ENCODE measurements around the gene FIBCD1.

FIBCD1 gene

DNA sequence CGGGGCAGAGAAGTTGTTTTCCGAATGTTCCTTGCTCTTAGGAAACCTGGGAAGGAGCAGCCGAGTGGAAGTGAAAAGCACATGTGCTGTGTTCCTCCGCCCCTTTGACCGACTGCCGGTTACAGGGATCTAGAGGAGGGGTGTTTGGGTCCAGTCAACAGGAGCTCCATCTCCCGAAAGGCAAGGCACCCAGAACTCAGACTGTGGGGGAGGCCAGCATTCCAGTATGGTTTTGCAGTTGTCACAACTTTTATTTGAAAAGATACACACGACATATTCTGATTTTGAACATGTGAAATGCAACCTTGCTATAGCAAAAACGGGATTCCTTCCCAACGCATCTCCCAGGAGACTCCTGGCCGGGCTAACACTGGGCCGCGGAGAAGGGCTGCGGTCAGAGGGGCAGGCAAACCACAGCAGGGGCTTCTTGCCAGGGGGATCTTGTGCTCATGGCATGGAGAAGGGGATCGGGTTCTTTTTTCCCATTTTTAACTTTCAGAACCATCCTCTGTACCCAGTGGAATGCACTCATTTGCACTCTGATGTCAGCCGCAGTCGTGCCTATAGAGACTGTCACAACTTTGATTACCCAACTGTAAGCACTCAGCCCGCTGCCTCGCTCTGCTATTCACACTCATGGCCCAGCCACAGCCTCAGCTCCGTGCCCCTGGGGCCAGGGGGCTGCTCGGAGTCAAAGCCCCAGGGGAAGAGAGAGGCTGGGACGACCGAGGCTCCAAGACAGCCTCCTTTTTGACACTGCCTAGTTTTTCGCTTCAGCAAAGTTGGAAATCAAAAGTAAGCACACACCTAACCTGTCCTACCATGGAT is 46.4 kb downstream of the FIBCD1 start:
- no peak for FAIRE-seq

- no peak for FAIRE-seq
Observed at GRCh38 chr9:130891688-130892476, 47.2 kb downstream of the FIBCD1 start.

- no peak for FAIRE-seq
Observed at GRCh38 chr9:130890870-130891687, 48.0 kb downstream of the FIBCD1 start.

- no peak for FAIRE-seq
Observed at GRCh38 chr9:130890124-130890523, 48.9 kb downstream of the FIBCD1 start.

GRCh38 chr9:130888146-130888885 is 50.7 kb downstream of the FIBCD1 start:
- no peak for FAIRE-seq

- no peak for FAIRE-seq
Observed at GRCh38 chr9:130887494-130888144, 51.4 kb downstream of the FIBCD1 start.

DNA sequence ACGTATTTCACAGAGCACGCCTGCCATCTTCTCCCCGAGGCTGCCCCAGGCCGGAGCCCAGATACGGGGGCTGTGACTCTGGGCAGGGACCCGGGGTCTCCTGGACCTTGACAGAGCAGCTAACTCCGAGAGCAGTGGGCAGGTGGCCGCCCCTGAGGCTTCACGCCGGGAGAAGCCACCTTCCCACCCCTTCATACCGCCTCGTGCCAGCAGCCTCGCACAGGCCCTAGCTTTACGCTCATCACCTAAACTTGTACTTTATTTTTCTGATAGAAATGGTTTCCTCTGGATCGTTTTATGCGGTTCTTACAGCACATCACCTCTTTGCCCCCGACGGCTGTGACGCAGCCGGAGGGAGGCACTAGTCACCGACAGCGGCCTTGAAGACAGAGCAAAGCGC is 52.1 kb downstream of the FIBCD1 start:
- FAIRE-seq, result no peak

DNA sequence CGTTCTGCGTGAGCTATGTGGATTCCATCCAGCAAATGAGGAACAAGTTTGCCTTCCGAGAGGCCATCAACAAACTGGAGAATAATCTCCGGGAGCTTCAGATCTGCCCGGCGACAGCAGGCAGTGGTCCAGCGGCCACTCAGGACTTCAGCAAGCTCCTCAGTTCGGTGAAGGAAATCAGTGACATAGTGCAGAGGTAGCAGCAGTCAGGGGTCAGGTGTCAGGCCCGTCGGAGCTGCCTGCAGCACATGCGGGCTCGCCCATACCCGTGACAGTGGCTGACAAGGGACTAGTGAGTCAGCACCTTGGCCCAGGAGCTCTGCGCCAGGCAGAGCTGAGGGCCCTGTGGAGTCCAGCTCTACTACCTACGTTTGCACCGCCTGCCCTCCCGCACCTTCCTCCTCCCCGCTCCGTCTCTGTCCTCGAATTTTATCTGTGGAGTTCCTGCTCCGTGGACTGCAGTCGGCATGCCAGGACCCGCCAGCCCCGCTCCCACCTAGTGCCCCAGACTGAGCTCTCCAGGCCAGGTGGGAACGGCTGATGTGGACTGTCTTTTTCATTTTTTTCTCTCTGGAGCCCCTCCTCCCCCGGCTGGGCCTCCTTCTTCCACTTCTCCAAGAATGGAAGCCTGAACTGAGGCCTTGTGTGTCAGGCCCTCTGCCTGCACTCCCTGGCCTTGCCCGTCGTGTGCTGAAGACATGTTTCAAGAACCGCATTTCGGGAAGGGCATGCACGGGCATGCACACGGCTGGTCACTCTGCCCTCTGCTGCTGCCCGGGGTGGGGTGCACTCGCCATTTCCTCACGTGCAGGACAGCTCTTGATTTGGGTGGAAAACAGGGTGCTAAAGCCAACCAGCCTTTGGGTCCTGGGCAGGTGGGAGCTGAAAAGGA is 53.3 kb downstream of the FIBCD1 start:
- FAIRE-seq, result no peak

GRCh38 chr9:130884542-130885483 is 54.2 kb downstream of the FIBCD1 start:
- FAIRE-seq, result no peak

GRCh38 chr9:130884111-130884531 is 54.9 kb downstream of the FIBCD1 start:
- FAIRE-seq, result no peak

DNA sequence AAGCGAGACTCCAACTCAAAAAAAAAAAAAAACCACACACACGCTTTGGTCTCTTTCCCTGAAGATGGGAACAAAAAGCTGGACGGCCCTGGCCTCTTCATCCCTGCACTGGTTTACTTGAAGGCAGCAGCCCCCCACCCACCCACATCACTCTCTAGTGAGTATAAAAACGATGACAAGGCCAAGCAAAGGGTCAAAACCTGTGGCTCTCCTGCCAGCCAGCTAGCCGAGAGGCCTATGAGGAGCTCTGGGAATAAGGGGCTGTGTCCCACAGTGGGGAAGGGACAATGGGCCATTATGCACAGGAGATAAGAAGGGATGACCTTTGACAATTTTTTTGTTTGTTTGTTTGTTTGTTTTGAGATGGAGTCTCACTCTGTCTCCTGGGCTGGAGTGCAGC is 55.6 kb downstream of the FIBCD1 start:
- FAIRE-seq, result no peak

DNA sequence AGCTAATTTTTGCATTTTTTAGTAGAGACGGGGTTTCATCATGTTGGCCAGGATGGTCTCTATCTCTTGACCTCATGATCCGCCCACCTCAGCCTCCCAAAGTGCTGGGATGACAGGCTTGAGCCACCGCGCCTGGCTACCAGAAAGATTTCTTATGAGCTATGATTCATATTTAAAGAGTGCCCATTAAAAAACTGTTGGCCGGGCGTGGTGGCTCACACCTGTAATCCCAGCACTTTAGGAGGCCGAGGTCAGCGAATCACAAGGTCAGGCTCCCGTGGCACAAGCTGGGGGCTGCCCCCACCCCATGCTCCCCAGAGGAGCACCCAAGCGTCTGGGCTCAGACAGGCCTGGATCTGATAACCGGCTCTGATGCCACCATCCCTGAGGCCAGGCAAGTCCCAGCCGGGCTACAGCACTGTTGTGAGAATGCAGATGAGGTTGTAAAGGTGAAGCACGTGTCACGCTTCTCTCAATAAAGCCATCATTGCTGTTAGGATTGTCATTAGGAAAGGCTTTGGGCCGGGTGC is 56.3 kb downstream of the FIBCD1 start:
- no peak for FAIRE-seq

DNA sequence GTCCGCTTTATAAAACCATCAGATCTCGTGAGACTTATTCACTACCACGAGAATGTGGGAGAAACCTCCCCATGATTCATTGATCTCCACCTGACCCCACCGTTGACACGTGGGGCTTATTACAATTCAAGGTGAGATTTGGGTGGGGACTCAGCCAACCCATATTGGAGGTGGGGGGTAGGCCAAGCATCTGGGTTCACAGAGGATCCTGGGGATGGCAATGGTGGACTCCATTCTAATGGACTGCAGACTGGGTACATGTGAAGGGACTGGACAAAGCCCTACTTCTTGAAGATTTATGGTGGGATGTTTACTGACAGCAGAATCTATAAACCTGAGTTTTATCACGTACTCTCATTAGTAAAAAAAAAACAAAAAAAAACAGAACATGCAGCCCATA is 57.5 kb downstream of the FIBCD1 start:
- no peak for FAIRE-seq

- no peak for FAIRE-seq
Observed at GRCh38 chr9:130880599-130881220, 58.3 kb downstream of the FIBCD1 start.

DNA sequence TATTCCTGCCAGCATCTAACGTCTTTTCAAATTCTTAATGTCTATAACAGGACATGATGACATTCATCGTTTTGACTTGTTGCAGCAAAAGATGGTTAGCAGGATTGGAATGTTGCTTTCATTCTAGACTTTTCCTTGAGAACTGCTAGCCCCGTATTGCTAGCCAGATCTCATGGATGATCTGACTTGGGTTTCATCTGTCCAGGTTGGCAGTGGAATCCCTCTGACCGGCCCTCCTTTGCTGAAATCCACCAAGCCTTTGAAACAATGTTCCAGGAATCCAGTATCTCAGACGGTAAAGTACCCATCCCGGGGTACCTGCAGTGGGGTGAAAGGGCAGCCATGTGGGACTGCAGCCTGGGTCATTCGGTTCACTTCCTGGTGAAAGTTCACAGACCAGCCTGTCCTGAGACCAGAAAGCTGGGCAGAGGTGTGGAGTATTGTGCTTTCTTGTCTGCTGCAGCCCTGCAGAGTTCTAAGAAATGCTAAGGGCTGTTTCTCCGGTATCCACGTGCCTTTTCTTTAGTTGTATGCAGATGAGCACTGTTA is 59.1 kb downstream of the FIBCD1 start:
- no peak for FAIRE-seq

GRCh38 chr9:130878295-130878694 is 60.8 kb downstream of the FIBCD1 start:
- FAIRE-seq, result no peak

- FAIRE-seq, result no peak
Observed at GRCh38 chr9:130877300-130877699, 61.7 kb downstream of the FIBCD1 start.

DNA sequence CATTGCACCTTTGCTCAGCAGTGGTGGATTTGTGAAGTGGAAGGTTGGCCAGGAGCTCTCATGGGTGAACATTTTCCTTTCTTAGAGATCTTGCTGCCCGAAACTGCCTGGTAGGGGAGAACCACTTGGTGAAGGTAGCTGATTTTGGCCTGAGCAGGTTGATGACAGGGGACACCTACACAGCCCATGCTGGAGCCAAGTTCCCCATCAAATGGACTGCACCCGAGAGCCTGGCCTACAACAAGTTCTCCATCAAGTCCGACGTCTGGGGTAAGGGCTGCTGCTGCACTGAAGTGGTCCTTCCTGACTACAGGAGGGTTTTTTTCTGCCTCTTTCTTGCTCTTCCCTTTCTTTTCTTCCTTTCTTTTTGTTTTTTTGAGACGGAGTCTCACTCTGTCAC is 64.3 kb downstream of the FIBCD1 start:
- FAIRE-seq, result no peak

- no peak for FAIRE-seq
Observed at GRCh38 chr9:130873966-130874365, 65.1 kb downstream of the FIBCD1 start.

Measured in colon (tissue), 2 donors.